HT1080 (cell line): Measurements from ENCODE around the gene LAMB1. TPM values are rescaled to one million over a fixed set of nuclear protein-coding genes. Genes with fewer than 3 reads are reported as not detected.

Source experiments
- DNase-seq: peaks from one replicate; pipeline ENCODE4 v3.0.0-alpha.2; 2015; ENCODE audit warnings: low read depth
- total RNA-seq: library from RNA; depleted of rRNA; stranded (reverse); fragments of >200 nt; shearing (Covaris generic); gene quantifications from 2 replicates; pipeline ENCODE4 v1.2.3, GENCODE V29; 2014

LAMB1 gene
- total RNA-seq, 1 experiment from 2014 or later, result 62.7 TPM

GRCh38 chr7:107948645-107949442, 54.1 kb downstream of the LAMB1 start:
- DNase-seq, result peak; percentile 88

GRCh38 chr7:107946881-107947280, 56.1 kb downstream of the LAMB1 start:
- DNase-seq, result no peak

GRCh38 chr7:107946451-107946850, 56.5 kb downstream of the LAMB1 start:
- no peak for DNase-seq

GRCh38 chr7:107945332-107945731, 57.6 kb downstream of the LAMB1 start:
- no peak for DNase-seq

GRCh38 chr7:107944411-107945169, 58.4 kb downstream of the LAMB1 start:
- no peak for DNase-seq

- DNase-seq, result no peak
Observed at GRCh38 chr7:107943018-107943417, 59.9 kb downstream of the LAMB1 start.

GRCh38 chr7:107940951-107941350, 62.0 kb downstream of the LAMB1 start:
- DNase-seq, result no peak

- peak; percentile 79 for DNase-seq
Observed at GRCh38 chr7:107939573-107940489, 63.1 kb downstream of the LAMB1 start.

- no peak for DNase-seq
Observed at GRCh38 chr7:107938456-107939250, 64.3 kb downstream of the LAMB1 start.

- no peak for DNase-seq
Observed at GRCh38 chr7:107937531-107937930, 65.4 kb downstream of the LAMB1 start.

GRCh38 chr7:107936312-107936711, 66.6 kb downstream of the LAMB1 start:
- no peak for DNase-seq

GRCh38 chr7:107934991-107935770, 67.8 kb downstream of the LAMB1 start:
- DNase-seq, result peak; percentile 69

- DNase-seq, result no peak
Observed at GRCh38 chr7:107933386-107934013, 69.5 kb downstream of the LAMB1 start.

- DNase-seq, result no peak
Observed at GRCh38 chr7:107932805-107933204, 70.2 kb downstream of the LAMB1 start.

- DNase-seq, result no peak
Observed at GRCh38 chr7:107931740-107932515, 71.0 kb downstream of the LAMB1 start.

- no peak for DNase-seq
Observed at GRCh38 chr7:107926481-107926880, 76.5 kb downstream of the LAMB1 start.

- no peak for DNase-seq
Observed at GRCh38 chr7:107924841-107925504, 78.0 kb downstream of the LAMB1 start.

GRCh38 chr7:107922886-107923285, 80.1 kb downstream of the LAMB1 start:
- DNase-seq, result no peak
